RWPE1 (cell line): Measurements from ENCODE around the gene ZNF839.
A peak's percentile ranks its signal among the peaks of the same experiment; 100 is the strongest.

ENCODE experiments used
- CTCF ChIA-PET: fragments of 350-600 bp; sonication (Branson Sonifier 250); formaldehyde crosslinking; extraction: SDS; loops from one replicate; lab custom pipeline; 2021; lab: Yijun Ruan, JAX
- POLR2A ChIA-PET: fragments of 400-600 bp; formaldehyde crosslinking; extraction: SDS; loops from one replicate; lab custom pipeline; 2020; ENCODE audit warnings: antibody characterized with exemption; ENCODE audit not compliant: low non-redundant PET; lab: Yijun Ruan, JAX
- DNase-seq: peaks from one replicate; pipeline ENCODE4 v3.0.0; 2012; ENCODE audit warnings: low spot score
- H3K27ac ChIP-seq: fragments of 450-650 bp; 2 replicates; pipeline ENCODE4 v1.5.1; 2017
- CTCF ChIP-seq: fragments of 450-650 bp; conservative IDR thresholded peaks from 2 replicates; pipeline ENCODE4 v1.5.1; 2017; ENCODE audit warnings: low read depth, mild to moderate bottlenecking

Gene ZNF839

GRCh38 chr14:102304611-102305506, 14.7 kb upstream of the ZNF839 start, which contains the start of gene MOK:
Gene MOK, minus strand, starts transcription at chr14:102305164. Its CDS starts 196 bp downstream, at chr14:102304968.
- peak within 1 kb of the TSS; percentile 72 for H3K27ac ChIP-seq
- DNase-seq: peak; percentile 98
- CTCF ChIA-PET: interaction anchor here (0.7 to 0.9 kb wide), 2 partner anchors 12 to 81 kb away, joined by 3 to 4 read pairs; no protein-coding TSS in a partner anchor
- POLR2A ChIA-PET: no interaction called here
- TF ChIP-seq CTCF: no peak

GRCh38 chr14:102314242-102315011, 5.1 kb upstream of the ZNF839 start:
- peak; percentile 97 for TF ChIP-seq CTCF
- H3K27ac ChIP-seq: peak overlapping the region; percentile 34
- DNase-seq: peak; percentile 84
- POLR2A ChIA-PET: no interaction called here
- CTCF ChIA-PET: interaction anchor here (0.5 to 2.1 kb wide), 18 partner anchors 13 to 251 kb away, joined by 3 to 11 read pairs (median 3); no protein-coding TSS in a partner anchor

- no peak for TF ChIP-seq CTCF
- CTCF ChIA-PET: interaction anchor here (0.5 to 2.1 kb wide), 12 partner anchors 18 to 511 kb away, joined by 3 to 11 read pairs (median 4); no protein-coding TSS in a partner anchor
- H3K27ac ChIP-seq: peak overlapping the region; percentile 43; the same call in 1 of the 2 replicates
- POLR2A ChIA-PET: no interaction called here
- DNase-seq: no peak
These were observed 4.4 kb upstream of the ZNF839 start for GRCh38 chr14:102315121-102315520.

- peak overlapping the region; percentile 86 for H3K27ac ChIP-seq
- no peak for DNase-seq
- CTCF ChIA-PET: interaction anchor here (0.7 to 1.3 kb wide), 9 partner anchors 8 to 412 kb away, joined by 3 to 7 read pairs (median 3); no protein-coding TSS in a partner anchor
- POLR2A ChIA-PET: interaction anchor here (0.6 to 0.7 kb wide), 4 partner anchors 40 to 191 kb away, joined by 3 to 8 read pairs (median 6); no protein-coding TSS in a partner anchor
- no peak for TF ChIP-seq CTCF
These were observed 3.2 kb upstream of the ZNF839 start for GRCh38 chr14:102316338-102316742.

- CTCF ChIA-PET: interaction anchor here (0.5 to 1.3 kb wide), 14 partner anchors 9 to 412 kb away, joined by 3 to 9 read pairs (median 3); partner anchors contain the start of gene WDR20
- TF ChIP-seq CTCF: peak; percentile 75
- H3K27ac ChIP-seq: peak overlapping the region; percentile 86
- POLR2A ChIA-PET: interaction anchor here (0.6 to 0.7 kb wide), 3 partner anchors 52 to 192 kb away, joined by 5 to 8 read pairs (median 7); no protein-coding TSS in a partner anchor
- DNase-seq: peak; percentile 85
These were observed 2.6 kb upstream of the ZNF839 start for GRCh38 chr14:102316743-102317563.
